HepG2 (cell line): Measurements from ENCODE around the gene FURIN. TPM values are rescaled to one million over a fixed set of nuclear protein-coding genes. Genes with fewer than 3 reads are reported as not detected.

Experiments
- AKAP8 ChIP-seq: sonication (generic); formaldehyde crosslinking; IDR thresholded peaks from 2 replicates; pipeline ENCODE4 v1.5.1; 2020; ENCODE audit warnings: mild to moderate bottlenecking, missing genetic modification reagents
- ARNT2 ChIP-seq: sonication (generic); formaldehyde crosslinking; IDR thresholded peaks from 2 replicates; pipeline ENCODE4 v1.8.0; 2022; ENCODE audit warnings: mild to moderate bottlenecking, low read depth, missing genetic modification reagents, moderate library complexity
- EP300 ChIP-seq, 3 experiments: sonication (generic) in 1 of 3; formaldehyde crosslinking in 1 of 3; IDR thresholded peaks; 2 replicates each; pipeline versions ENCODE4 v1.5.1 to v1.6.1; 2011 to 2020; ENCODE audit warnings: low read depth in 2 of 3, low read length in 2 of 3, borderline replicate concordance in 1 of 3, improper control_type of control experiment in 1 of 3, mild to moderate bottlenecking in 1 of 3, missing genetic modification reagents in 1 of 3, moderate library complexity in 1 of 3
- FOXO4 ChIP-seq: sonication (generic); formaldehyde crosslinking; conservative IDR thresholded peaks from 2 replicates; pipeline ENCODE4 v1.8.1; 2023; ENCODE audit warnings: missing genetic modification reagents
- GABPB1 ChIP-seq: IDR thresholded peaks from 2 replicates; pipeline ENCODE4 v1.6.1; 2016; ENCODE audit warnings: mild to moderate bottlenecking, missing genetic modification reagents, moderate library complexity, missing compliant biosample characterization
- HOXA5 ChIP-seq: sonication (generic); formaldehyde crosslinking; IDR thresholded peaks from 2 replicates; pipeline ENCODE4 v1.4.0; 2020; ENCODE audit warnings: missing genetic modification reagents
- KAT8 ChIP-seq: IDR thresholded peaks from 2 replicates; pipeline ENCODE4 v1.6.1; 2016; ENCODE audit warnings: missing genetic modification reagents, missing compliant biosample characterization
- NAIF1 ChIP-seq: sonication (generic); formaldehyde crosslinking; IDR thresholded peaks from 2 replicates; pipeline ENCODE4 v1.5.0; 2020; ENCODE audit warnings: mild to moderate bottlenecking, missing genetic modification reagents, borderline replicate concordance
- NPAS2 ChIP-seq: sonication (generic); formaldehyde crosslinking; IDR thresholded peaks from 2 replicates; pipeline ENCODE4 v1.8.0; 2022; ENCODE audit warnings: mild to moderate bottlenecking, missing genetic modification reagents, borderline replicate concordance
- NR1H2 ChIP-seq: sonication (generic); formaldehyde crosslinking; IDR thresholded peaks from 2 replicates; pipeline ENCODE4 v1.8.1; 2022; ENCODE audit warnings: low read depth, missing genetic modification reagents, borderline replicate concordance
- PITX1 ChIP-seq: sonication (generic); formaldehyde crosslinking; IDR thresholded peaks from 2 replicates; pipeline ENCODE4 v1.5.1; 2020; ENCODE audit warnings: mild to moderate bottlenecking, missing genetic modification reagents
- POGZ ChIP-seq: sonication (generic); formaldehyde crosslinking; IDR thresholded peaks from 2 replicates; pipeline ENCODE4 v1.4.0; 2020; ENCODE audit warnings: mild to moderate bottlenecking, missing genetic modification reagents
- PREB ChIP-seq: sonication (generic); formaldehyde crosslinking; IDR thresholded peaks from 2 replicates; pipeline ENCODE4 v1.4.0; 2020; ENCODE audit warnings: missing genetic modification reagents
- SAFB2 ChIP-seq: sonication (generic); formaldehyde crosslinking; IDR thresholded peaks from 2 replicates; pipeline ENCODE4 v1.5.1; 2020; ENCODE audit warnings: missing genetic modification reagents, low read depth, mild to moderate bottlenecking, borderline replicate concordance
- ZNF138 ChIP-seq: sonication (generic); formaldehyde crosslinking; IDR thresholded peaks from 2 replicates; pipeline ENCODE4 v1.5.0; 2020; ENCODE audit warnings: mild to moderate bottlenecking, low read depth, missing genetic modification reagents
- ZNF629 ChIP-seq: sonication (generic); formaldehyde crosslinking; conservative IDR thresholded peaks from 2 replicates; pipeline ENCODE4 v1.5.0; 2020; ENCODE audit warnings: missing genetic modification reagents
- ZNF790 ChIP-seq: sonication (generic); formaldehyde crosslinking; IDR thresholded peaks from 2 replicates; pipeline ENCODE4 v1.8.0; 2022; ENCODE audit warnings: missing genetic modification reagents, mild to moderate bottlenecking, borderline replicate concordance
- polyA plus RNA-seq, 8 experiments: library from polyadenylated mRNA; depleted of rRNA in 3 of 8; stranded (reverse) in 7 of 8; unstranded in 1 of 8; fragments of >200 nt; fragmentation: Illumina TruSeq in 4 of 8; extraction: Trizol in 4 of 8; gene quantifications; 2 replicates each; pipeline versions ENCODE4 v1.2.1 to v1.2.3, GENCODE V29; 2011 to 2016; ENCODE audit warnings: low read depth in 4 of 8, missing spikeins in 1 of 8, mixed read lengths in 1 of 8; ENCODE audit not compliant: insufficient read depth in 1 of 8
- total RNA-seq, 5 experiments: library from RNA; depleted of rRNA; stranded (reverse); fragments of >200 nt; fragmentation: Illumina TruSeq; extraction: Trizol; gene quantifications; 2 replicates each; pipeline ENCODE4 v1.2.3, GENCODE V29; 2016; ENCODE audit warnings: low read depth in 1 of 5
- TF ChIP-seq, protein P1 (sequence below): fragments of 450-650 bp; IDR thresholded peaks from 2 replicates; pipeline ENCODE4 v1.6.1; 2017
- TF ChIP-seq, protein P2 (sequence below): IDR thresholded peaks from 2 replicates; pipeline ENCODE4 v1.6.1; 2016
- TF ChIP-seq, protein P3 (sequence below): sonication (generic); formaldehyde crosslinking; IDR thresholded peaks from 2 replicates; pipeline ENCODE4 v1.4.0; 2020; ENCODE audit warnings: missing genetic modification reagents
- TF ChIP-seq, protein P4 (sequence below): conservative IDR thresholded peaks from 2 replicates; pipeline ENCODE4 v1.6.1; 2018; ENCODE audit warnings: missing genetic modification reagents

The FURIN gene
- total and polyA plus RNA-seq, 2 of the 13 experiments (the other 11 are each of a cell fraction or from before 2014, with no cell fraction given) = 15.2 to 17.4 TPM

DNA sequence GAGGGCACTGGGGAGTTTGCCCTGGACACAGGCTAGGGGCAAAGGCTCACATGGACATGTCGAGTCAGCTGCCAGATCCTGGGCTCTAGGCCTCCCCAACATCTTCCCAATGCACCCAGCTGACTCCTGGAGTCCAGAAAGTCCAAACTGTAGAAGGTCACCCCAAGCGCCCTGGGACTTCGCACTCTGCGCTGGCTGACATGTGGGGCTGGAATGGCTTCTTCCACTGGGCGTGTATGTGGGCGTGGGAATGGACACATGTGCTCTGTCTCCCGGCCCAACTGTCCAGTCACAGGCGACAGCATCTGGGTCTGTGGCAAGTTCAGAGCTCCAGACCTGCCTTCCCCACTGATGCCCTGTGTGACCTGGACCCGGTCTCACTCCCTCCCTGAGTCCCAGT is 13.2 kb upstream of the FURIN start (continued):
- TF ChIP-seq, protein P1, sequence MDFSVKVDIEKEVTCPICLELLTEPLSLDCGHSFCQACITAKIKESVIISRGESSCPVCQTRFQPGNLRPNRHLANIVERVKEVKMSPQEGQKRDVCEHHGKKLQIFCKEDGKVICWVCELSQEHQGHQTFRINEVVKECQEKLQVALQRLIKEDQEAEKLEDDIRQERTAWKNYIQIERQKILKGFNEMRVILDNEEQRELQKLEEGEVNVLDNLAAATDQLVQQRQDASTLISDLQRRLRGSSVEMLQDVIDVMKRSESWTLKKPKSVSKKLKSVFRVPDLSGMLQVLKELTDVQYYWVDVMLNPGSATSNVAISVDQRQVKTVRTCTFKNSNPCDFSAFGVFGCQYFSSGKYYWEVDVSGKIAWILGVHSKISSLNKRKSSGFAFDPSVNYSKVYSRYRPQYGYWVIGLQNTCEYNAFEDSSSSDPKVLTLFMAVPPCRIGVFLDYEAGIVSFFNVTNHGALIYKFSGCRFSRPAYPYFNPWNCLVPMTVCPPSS = no peak
- TF ChIP-seq PREB (CRISPR knock-in tag) = no peak
- no peak for TF ChIP-seq SAFB2 (CRISPR knock-in tag)
- TF ChIP-seq HOXA5 (CRISPR knock-in tag) = no peak
- no peak for TF ChIP-seq POGZ (CRISPR knock-in tag)
- TF ChIP-seq PITX1 (CRISPR knock-in tag) = no peak
- TF ChIP-seq ZNF138 = no peak
- no peak for TF ChIP-seq NR1H2 (CRISPR knock-in tag)
- TF ChIP-seq, protein P2, sequence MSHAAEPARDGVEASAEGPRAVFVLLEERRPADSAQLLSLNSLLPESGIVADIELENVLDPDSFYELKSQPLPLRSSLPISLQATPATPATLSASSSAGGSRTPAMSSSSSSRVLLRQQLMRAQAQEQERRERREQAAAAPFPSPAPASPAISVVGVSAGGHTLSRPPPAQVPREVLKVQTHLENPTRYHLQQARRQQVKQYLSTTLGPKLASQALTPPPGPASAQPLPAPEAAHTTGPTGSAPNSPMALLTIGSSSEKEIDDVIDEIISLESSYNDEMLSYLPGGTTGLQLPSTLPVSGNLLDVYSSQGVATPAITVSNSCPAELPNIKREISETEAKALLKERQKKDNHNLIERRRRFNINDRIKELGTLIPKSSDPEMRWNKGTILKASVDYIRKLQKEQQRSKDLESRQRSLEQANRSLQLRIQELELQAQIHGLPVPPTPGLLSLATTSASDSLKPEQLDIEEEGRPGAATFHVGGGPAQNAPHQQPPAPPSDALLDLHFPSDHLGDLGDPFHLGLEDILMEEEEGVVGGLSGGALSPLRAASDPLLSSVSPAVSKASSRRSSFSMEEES (CRISPR knock-in tag) = no peak
- TF ChIP-seq ARNT2 = no peak
- TF ChIP-seq AKAP8 = no peak
- no peak for TF ChIP-seq KAT8
- no peak for TF ChIP-seq FOXO4 (CRISPR knock-in tag)
- TF ChIP-seq, protein P3, sequence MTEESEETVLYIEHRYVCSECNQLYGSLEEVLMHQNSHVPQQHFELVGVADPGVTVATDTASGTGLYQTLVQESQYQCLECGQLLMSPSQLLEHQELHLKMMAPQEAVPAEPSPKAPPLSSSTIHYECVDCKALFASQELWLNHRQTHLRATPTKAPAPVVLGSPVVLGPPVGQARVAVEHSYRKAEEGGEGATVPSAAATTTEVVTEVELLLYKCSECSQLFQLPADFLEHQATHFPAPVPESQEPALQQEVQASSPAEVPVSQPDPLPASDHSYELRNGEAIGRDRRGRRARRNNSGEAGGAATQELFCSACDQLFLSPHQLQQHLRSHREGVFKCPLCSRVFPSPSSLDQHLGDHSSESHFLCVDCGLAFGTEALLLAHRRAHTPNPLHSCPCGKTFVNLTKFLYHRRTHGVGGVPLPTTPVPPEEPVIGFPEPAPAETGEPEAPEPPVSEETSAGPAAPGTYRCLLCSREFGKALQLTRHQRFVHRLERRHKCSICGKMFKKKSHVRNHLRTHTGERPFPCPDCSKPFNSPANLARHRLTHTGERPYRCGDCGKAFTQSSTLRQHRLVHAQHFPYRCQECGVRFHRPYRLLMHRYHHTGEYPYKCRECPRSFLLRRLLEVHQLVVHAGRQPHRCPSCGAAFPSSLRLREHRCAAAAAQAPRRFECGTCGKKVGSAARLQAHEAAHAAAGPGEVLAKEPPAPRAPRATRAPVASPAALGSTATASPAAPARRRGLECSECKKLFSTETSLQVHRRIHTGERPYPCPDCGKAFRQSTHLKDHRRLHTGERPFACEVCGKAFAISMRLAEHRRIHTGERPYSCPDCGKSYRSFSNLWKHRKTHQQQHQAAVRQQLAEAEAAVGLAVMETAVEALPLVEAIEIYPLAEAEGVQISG (CRISPR knock-in tag) = no peak
- TF ChIP-seq NPAS2 (CRISPR knock-in tag) = no peak
- TF ChIP-seq ZNF790 (CRISPR knock-in tag) = no peak
- TF ChIP-seq EP300 (IDR thresholded peaks at IDR 0.05; ENCODE audit: low read depth in 2 of 2, low read length in 2 of 2) = no peak
- 0 out of 2 replicates have a peak, but pooled peaks have one; percentile 17 for TF ChIP-seq EP300 (CRISPR knock-in tag; IDR thresholded peaks at IDR 0.05; ENCODE audit: borderline replicate concordance)
- TF ChIP-seq GABPB1 (CRISPR knock-in tag) = no peak
- no peak for TF ChIP-seq ZNF629 (CRISPR knock-in tag)
- no peak for TF ChIP-seq NAIF1 (CRISPR knock-in tag)
- TF ChIP-seq, protein P4, sequence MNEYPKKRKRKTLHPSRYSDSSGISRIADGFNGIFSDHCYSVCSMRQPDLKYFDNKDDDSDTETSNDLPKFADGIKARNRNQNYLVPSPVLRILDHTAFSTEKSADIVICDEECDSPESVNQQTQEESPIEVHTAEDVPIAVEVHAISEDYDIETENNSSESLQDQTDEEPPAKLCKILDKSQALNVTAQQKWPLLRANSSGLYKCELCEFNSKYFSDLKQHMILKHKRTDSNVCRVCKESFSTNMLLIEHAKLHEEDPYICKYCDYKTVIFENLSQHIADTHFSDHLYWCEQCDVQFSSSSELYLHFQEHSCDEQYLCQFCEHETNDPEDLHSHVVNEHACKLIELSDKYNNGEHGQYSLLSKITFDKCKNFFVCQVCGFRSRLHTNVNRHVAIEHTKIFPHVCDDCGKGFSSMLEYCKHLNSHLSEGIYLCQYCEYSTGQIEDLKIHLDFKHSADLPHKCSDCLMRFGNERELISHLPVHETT (CRISPR knock-in tag) = no peak
